HG03442 (cell line): ENCODE measurements around the gene GRK6.

Experiments
- ATAC-seq: cut with Tn5 transposase; IDR thresholded peaks from one replicate; pipeline ENCODE4 v1.9.1; 2021; ENCODE audit warnings: mild to moderate bottlenecking, moderate library complexity; ENCODE audit not compliant: unreplicated experiment

The GRK6 gene

GRCh38 chr5:177450667-177451424, 24.4 kb downstream of the GRK6 start:
- ATAC-seq, result no peak

- ATAC-seq, result no peak
Observed at GRCh38 chr5:177452688-177453638, 26.5 kb downstream of the GRK6 start.

- peak; percentile 1 for ATAC-seq
Observed at GRCh38 chr5:177453852-177454396, 27.4 kb downstream of the GRK6 start.

- peak; percentile 39 for ATAC-seq
Observed at GRCh38 chr5:177454397-177455035, 28.0 kb downstream of the GRK6 start.

GRCh38 chr5:177455036-177455660, 28.7 kb downstream of the GRK6 start:
- ATAC-seq, result peak; percentile 46

GRCh38 chr5:177455661-177456590, 29.4 kb downstream of the GRK6 start:
- peak; percentile 8 for ATAC-seq

- ATAC-seq, result no peak
Observed at GRCh38 chr5:177456591-177456964, 30.1 kb downstream of the GRK6 start.

GRCh38 chr5:177456976-177457851, 30.7 kb downstream of the GRK6 start:
- ATAC-seq, result peak; percentile 35

- no peak for ATAC-seq
Observed at GRCh38 chr5:177457852-177458681, 31.6 kb downstream of the GRK6 start.

GRCh38 chr5:177458912-177459350, 32.5 kb downstream of the GRK6 start:
- no peak for ATAC-seq

GRCh38 chr5:177459357-177459756, 32.9 kb downstream of the GRK6 start:
- ATAC-seq, result no peak

GRCh38 chr5:177459819-177460628, 33.5 kb downstream of the GRK6 start:
- ATAC-seq, result no peak

GRCh38 chr5:177462021-177462670, 35.7 kb downstream of the GRK6 start:
- no peak for ATAC-seq

- no peak for ATAC-seq
Observed at GRCh38 chr5:177465044-177465443, 38.6 kb downstream of the GRK6 start.

- no peak for ATAC-seq
Observed at GRCh38 chr5:177466861-177467260, 40.4 kb downstream of the GRK6 start.

- no peak for ATAC-seq
Observed at GRCh38 chr5:177467436-177467835, 41.0 kb downstream of the GRK6 start.
